NCI-H1694 (cell line): ENCODE measurements around the gene UBA7.
"Not testable (repeated sequence)": the region's sequence is repeated elsewhere in the genome, so short reads cannot be mapped to it uniquely, and the experiment has no call there.

Experiments used
- DNase-seq: peaks from one replicate; lab custom pipeline; 2025; lab: John Stamatoyannopoulos, UW

Gene UBA7

DNA sequence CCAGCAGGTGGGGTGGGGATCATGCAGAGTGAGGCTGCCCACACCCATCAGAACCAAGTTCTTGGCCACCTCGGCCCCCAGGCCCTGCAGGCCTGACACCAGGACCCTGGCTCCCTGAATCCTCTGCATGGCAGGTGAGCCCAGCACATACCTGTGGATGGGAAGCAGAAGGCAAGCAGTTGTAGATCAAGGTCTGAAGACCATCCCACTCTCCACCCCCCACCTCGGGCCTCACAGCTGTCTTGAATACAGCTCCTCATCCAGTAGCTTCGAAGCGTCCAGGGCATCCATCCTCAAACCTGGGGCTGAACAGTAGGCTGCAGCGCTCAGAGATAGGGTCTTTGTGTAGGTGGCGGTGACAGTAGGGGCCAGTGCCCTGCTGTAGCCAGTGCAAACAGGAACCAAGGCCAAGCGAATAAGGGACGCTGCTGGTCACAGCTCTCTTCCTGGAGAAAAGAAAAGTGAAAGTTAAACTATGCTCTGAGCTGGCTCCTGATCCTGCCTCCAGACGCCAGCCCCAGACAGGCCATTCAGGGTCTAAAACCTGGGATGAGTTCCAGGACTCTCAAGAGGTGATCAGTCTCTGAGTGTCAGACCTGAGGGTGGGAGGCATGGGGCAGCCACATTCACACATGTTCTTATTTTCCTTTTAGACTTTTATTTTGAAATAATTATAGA, at the start of gene UBA7:
TSS of gene UBA7 (minus strand) at position 457 of the 678 bp plus-strand sequence. CDS start at position 291, 166 bp downstream.
- DNase-seq: no peak

- no peak for DNase-seq
These were observed 46.0 kb upstream of the UBA7 start for GRCh38 chr3:49859576-49860305.

DNA sequence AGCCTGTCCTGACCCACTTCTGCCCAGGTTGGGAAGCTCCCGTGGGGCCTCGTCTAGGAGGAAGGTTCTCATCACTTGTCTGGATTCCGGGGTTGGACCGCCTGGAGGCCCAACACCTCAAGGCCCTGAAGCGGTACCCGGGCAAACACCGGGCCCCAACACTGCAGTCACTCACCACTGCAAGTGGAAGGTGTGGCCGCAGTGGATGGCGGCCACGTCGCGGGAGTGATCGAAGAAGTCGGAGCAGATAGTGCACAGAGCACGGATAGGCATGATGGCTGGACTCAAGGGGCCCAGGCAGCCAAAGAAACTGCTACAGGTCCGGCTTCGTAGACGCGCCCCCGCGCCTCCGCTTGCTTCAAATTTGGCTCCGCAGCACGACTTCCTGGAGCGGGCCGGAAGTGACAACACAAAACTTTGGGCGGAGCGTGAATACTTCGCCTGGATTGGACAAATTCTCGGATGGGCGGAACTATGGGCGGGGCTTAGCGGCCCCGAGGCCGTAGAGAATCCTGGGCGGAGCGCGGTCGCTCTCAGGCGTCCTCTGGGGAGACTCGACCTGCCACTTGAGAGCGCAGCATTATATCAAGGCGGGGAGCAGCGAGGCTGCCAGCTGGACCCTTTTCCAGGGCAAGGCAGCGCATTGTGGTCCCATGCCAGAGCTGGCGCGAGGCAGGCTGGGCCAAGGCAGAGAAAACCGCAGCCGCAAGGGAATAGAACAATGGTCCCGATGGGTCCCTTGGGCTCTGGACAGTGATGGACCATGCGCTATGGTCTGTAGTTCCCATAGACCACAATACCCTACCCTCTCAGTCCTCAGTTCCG, 42.6 kb upstream of the UBA7 start, which contains the start of gene TRAIP:
TSS of gene TRAIP (minus strand) at position 384 of the 825 bp plus-strand sequence. CDS start at position 273, 111 bp downstream.
- peak; percentile 74 for DNase-seq

DNA sequence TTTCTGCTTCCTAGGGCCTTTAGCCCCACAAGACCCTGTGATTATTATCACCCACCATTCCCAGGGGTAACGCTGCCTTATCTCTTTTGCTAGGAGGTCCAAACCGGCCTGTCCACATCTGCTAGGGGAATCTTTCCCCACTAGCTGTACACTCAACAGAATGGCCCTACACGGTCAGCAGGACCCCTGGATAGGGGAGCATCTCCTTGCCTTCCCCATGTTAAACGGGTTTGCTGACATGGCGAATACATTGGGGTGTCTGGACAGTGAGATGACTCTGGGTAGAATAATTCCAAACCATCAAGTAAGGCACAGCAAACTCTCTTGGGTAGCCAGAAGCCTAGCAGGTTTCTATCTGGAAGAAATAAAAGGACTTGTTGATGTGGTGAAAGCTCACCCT, 41.9 kb upstream of the UBA7 start:
- no peak for DNase-seq

GRCh38 chr3:49845694-49846093, 31.9 kb upstream of the UBA7 start:
- no peak for DNase-seq

- DNase-seq: no peak
These were observed 30.9 kb upstream of the UBA7 start for GRCh38 chr3:49844464-49845183.

- no peak for DNase-seq
These were observed 29.2 kb upstream of the UBA7 start for GRCh38 chr3:49842843-49843517.

DNA sequence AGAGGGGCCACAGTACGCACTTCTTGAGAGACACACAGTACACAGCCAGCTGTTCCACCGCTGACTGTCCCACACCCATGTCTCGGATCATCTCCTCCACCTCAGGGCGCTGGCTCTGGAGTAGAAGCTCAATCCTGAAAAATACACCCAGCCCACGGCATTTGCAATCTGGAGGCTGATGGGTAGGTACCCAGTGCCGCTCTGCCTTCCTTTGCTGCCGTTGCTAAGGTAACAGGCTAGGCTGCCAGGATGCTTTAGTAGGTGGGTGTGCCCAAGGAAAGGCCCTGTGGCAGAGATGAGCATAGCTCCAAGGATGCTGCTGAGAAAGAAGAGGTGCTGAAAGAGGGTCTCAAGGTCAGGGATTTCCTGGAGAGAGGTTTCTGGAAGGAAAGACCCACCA, 28.1 kb upstream of the UBA7 start:
- DNase-seq: no peak

DNA sequence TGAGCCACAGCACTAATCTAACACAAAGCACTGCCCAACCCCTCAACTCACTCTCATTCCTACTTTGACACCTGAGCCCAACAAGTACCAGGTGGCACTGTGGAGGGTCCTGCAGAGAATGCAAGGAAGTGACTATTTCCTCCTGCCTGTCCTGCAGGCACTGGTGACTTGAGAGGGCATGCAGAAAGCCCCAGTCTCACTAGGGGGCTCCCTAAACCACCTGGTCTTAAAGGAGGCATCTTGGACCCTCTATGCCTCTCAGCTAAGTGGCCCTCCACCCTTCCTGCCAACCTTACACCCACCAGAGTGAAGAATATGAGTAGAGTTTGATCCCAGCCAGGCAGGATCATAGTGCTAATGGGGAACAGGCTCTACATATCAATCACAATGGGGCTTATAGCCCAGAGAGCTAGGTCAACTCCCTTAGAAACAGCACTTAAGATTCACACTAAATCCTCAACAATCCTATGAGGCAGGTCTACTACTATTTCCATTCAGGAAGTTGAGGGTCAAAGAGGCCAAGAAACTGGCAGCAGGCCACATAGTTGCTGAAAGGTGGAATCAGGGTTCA, 27.5 kb upstream of the UBA7 start:
- peak; percentile 3 for DNase-seq

DNA sequence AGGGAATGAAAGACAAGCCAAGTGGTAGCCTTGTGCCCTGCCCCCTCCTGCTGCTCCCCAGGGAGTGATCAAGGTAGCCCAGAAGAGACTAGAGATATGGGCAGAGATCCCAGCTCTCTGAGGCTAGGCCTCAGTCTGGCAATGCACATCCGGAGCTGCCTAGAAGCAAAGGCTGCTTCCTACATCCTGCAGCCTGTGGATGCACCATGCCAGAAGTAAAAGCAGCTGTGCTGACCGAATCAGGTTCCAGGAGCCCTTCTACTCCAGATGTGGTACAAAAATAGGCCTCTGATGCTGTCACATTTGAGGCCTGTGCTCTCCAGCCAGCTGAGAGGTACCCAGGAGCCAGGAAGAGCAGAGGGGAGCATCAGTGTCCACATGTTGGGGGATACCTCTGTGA, 26.6 kb upstream of the UBA7 start:
- no peak for DNase-seq

- DNase-seq: peak; percentile 6
These were observed 25.5 kb upstream of the UBA7 start for GRCh38 chr3:49839193-49839809.

DNA sequence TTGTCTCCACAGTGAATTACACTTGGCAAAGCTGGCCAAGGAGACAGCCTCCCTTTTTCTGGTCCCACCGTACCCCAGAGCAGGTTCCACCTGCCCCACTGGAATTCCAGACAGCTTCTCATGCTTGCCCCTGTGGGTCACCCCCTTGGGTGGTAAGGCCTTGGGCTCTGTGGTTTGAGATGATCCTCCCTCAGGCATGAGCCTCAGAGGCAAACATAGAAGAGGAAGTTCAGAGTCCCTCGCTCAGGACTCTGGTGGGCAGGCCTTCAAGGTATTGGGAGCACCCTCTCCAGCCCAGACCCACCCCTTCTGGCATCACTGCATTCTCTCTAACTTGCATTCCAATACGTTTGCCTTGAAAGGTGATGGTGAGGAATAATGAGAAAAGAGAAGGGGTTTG, 17.6 kb upstream of the UBA7 start:
- no peak for DNase-seq

- DNase-seq: no peak
These were observed 12.3 kb upstream of the UBA7 start for GRCh38 chr3:49826016-49826415.

DNA sequence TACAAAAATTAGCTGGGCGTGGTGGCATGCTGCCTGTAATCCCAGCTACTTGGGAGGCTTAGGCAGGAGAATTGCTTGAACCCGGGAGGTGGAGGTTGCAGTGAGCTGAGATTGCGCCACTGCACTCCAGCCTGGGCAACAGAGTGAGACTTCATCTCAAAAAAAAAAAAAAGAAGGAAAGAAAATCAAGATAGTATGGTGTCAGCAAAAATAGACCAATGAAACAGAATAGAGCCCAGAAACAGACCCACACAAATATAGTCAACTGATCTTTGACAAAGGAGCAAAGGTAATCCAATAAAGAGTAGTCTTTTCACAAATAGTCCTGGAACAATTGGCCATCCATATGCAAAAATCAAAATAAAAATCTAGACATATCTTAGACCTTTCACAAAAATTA, 9.4 kb upstream of the UBA7 start:
- not testable (repeated sequence) for DNase-seq

GRCh38 chr3:49812916-49813496, 747 bp downstream of the UBA7 start:
- DNase-seq: no peak

GRCh38 chr3:49807431-49808114, 6.2 kb downstream of the UBA7 start:
- no peak for DNase-seq

GRCh38 chr3:49806850-49807249, 6.9 kb downstream of the UBA7 start:
- no peak for DNase-seq

- DNase-seq: no peak
These were observed 7.7 kb downstream of the UBA7 start for GRCh38 chr3:49805897-49806701.

- no peak for DNase-seq
These were observed 8.4 kb downstream of the UBA7 start for GRCh38 chr3:49805367-49805782.
